Left forelimb (tissue), 1 donor: ENCODE results near the gene TMEM258.

ENCODE experiments used
- DNase-seq: peaks from one replicate; pipeline ENCODE4 v3.0.0-alpha.2; 2018; ENCODE audit warnings: low spot score

The TMEM258 gene

GRCh38 chr11:61739966-61740365 lies 52.4 kb downstream of the TMEM258 start:
- no peak for DNase-seq

DNA sequence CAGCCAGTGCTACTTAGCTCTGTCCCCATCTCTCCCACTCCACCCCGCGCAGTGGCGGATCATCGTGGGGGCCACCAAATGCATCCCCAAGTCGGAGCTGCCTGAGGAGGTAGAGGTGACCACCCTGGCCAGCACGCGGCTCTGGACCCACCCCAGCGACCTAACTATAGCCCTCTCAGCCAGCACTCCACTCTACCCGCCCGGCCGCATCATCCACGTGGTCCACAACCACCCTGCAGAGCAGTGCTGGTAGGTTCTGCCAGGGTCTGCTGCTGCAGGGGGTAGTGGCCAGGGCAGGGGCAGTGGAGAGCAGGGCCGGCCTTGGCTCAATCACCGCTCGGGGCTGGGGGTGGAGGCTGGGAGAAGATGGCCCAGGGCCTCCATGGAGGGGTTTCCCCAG lies 53.0 kb downstream of the TMEM258 start:
- no peak for DNase-seq
